ENCODE measurements around the gene PELI3.

GRCh38 chr11:66524304-66525040 lies 57.8 kb downstream of the PELI3 start:
- TF ChIP-seq, protein P1, sequence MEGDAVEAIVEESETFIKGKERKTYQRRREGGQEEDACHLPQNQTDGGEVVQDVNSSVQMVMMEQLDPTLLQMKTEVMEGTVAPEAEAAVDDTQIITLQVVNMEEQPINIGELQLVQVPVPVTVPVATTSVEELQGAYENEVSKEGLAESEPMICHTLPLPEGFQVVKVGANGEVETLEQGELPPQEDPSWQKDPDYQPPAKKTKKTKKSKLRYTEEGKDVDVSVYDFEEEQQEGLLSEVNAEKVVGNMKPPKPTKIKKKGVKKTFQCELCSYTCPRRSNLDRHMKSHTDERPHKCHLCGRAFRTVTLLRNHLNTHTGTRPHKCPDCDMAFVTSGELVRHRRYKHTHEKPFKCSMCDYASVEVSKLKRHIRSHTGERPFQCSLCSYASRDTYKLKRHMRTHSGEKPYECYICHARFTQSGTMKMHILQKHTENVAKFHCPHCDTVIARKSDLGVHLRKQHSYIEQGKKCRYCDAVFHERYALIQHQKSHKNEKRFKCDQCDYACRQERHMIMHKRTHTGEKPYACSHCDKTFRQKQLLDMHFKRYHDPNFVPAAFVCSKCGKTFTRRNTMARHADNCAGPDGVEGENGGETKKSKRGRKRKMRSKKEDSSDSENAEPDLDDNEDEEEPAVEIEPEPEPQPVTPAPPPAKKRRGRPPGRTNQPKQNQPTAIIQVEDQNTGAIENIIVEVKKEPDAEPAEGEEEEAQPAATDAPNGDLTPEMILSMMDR (optimal IDR thresholded peaks at IDR 0.05 in 1 of 3, IDR thresholded peaks at IDR 0.05 in 1 of 3, conservative IDR thresholded peaks at IDR 0.05 in 1 of 3; ENCODE audit: extremely low read depth in 1 of 3, insufficient read depth in 2 of 3, low read length in 3 of 3), result no peak
- TF ChIP-seq EZH2 (IDR thresholded peaks at IDR 0.05; ENCODE audit: low read length), result no peak
